ENCODE results near the gene BTN2A1.
A peak's percentile ranks its signal among the peaks of the same experiment; 100 is the strongest.
"Not testable (repeated sequence)": the region's sequence is repeated elsewhere in the genome, so short reads cannot be mapped to it uniquely, and the experiment has no call there.

Gene BTN2A1

GRCh38 chr6:26432627-26433201, 25.0 kb upstream of the BTN2A1 start:
- DNase-seq (ENCODE audit: low spot score) = no peak

GRCh38 chr6:26433680-26434079, 24.1 kb upstream of the BTN2A1 start:
- not testable (repeated sequence) for DNase-seq (ENCODE audit: low spot score)

GRCh38 chr6:26436018-26436417, 21.7 kb upstream of the BTN2A1 start:
- no peak for DNase-seq (ENCODE audit: low spot score)

GRCh38 chr6:26437550-26437949, 20.2 kb upstream of the BTN2A1 start:
- no peak for DNase-seq (ENCODE audit: low spot score)

GRCh38 chr6:26438000-26438399, 19.8 kb upstream of the BTN2A1 start:
- no peak for DNase-seq (ENCODE audit: low spot score)

- DNase-seq (ENCODE audit: low spot score) = no peak
Observed at GRCh38 chr6:26439151-26440125, 18.3 kb upstream of the BTN2A1 start.

GRCh38 chr6:26440977-26441358, 16.8 kb upstream of the BTN2A1 start:
- DNase-seq (ENCODE audit: low spot score) = no peak

- DNase-seq (ENCODE audit: low spot score) = peak; percentile 31
Observed at GRCh38 chr6:26441977-26442376, 15.8 kb upstream of the BTN2A1 start.

- no peak for DNase-seq (ENCODE audit: low spot score)
Observed at GRCh38 chr6:26445934-26446667, 11.7 kb upstream of the BTN2A1 start.

GRCh38 chr6:26447257-26447656, 10.5 kb upstream of the BTN2A1 start:
- DNase-seq (ENCODE audit: low spot score) = no peak

GRCh38 chr6:26450240-26450639, 7.5 kb upstream of the BTN2A1 start:
- no peak for DNase-seq (ENCODE audit: low spot score)

GRCh38 chr6:26452631-26453235, 5.0 kb upstream of the BTN2A1 start:
- no peak for DNase-seq (ENCODE audit: low spot score)

GRCh38 chr6:26454631-26455030, 3.1 kb upstream of the BTN2A1 start:
- DNase-seq (ENCODE audit: low spot score) = no peak

- no peak for DNase-seq (ENCODE audit: low spot score)
Observed at GRCh38 chr6:26455357-26455970, 2.3 kb upstream of the BTN2A1 start.

- no peak for DNase-seq (ENCODE audit: low spot score)
Observed at GRCh38 chr6:26457264-26457805, 420 bp upstream of the BTN2A1 start.

GRCh38 chr6:26459023-26459810, 1.5 kb downstream of the BTN2A1 start:
- peak; percentile 83 for DNase-seq (ENCODE audit: low spot score)

GRCh38 chr6:26461353-26461752, 3.6 kb downstream of the BTN2A1 start:
- DNase-seq (ENCODE audit: low spot score) = not testable (repeated sequence)

- DNase-seq (ENCODE audit: low spot score) = no peak
Observed at GRCh38 chr6:26464014-26464413, 6.3 kb downstream of the BTN2A1 start.

GRCh38 chr6:26464416-26465131, 6.8 kb downstream of the BTN2A1 start:
- DNase-seq (ENCODE audit: low spot score) = no peak

- DNase-seq (ENCODE audit: low spot score) = no peak
Observed at GRCh38 chr6:26465776-26466175, 8.0 kb downstream of the BTN2A1 start.

All from cerebellar cortex (tissue), 1 donor.